Esophagus squamous epithelium (tissue), 4 donors: ENCODE data around the gene DYNC1LI1.

ENCODE experiments used
- CTCF ChIP-seq, 6 experiments: fragments of 450-650 bp in 4 of 6; fragments of 200-600 bp in 2 of 6; sonication (generic) in 2 of 6; IDR thresholded peaks; one replicate each; pipeline ENCODE4 v1.5.1; 2016 to 2019; ENCODE audit warnings: antibody characterized with exemption in 6 of 6, mild to moderate bottlenecking in 4 of 6, moderate library complexity in 4 of 6
- POLR2A ChIP-seq, 4 donors: fragments of 450-650 bp; IDR thresholded peaks; one replicate each; pipeline ENCODE4 v1.6.1; 2017; ENCODE audit warnings: antibody characterized with exemption in 4 of 4, mild to moderate bottlenecking in 4 of 4, moderate library complexity in 3 of 4

DNA sequence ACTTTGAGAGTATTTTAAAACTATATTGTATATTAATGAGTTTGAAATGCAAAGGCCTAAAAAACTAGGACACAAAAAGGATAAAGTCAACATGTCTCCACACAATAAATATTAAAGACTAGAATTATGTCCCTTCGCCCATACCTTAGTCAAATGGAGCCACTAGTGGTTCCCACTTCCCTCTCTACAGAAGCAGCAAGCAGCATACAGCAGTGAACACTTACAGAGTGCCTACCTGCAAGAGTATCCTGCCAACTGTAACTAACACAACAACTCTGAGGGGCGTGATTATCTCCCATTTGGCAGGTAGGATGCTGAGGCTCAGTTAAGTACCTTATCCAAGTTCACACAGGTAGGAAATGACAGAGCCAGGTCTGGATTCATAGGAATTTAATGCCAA lies 17.2 kb downstream of the DYNC1LI1 start:
- TF ChIP-seq POLR2A (IDR thresholded peaks at IDR 0.05) (no peak), CTCF (IDR thresholded peaks at IDR 0.05) (no peak)
